ENCODE results near the gene IGSF9B. TPM values are rescaled to one million over a fixed set of nuclear protein-coding genes. Genes with fewer than 3 reads are reported as not detected.

The IGSF9B gene
- total RNA-seq, 4 donors from 2014 or later, result 6.6 to 15.0 (median 9.5) TPM

GRCh38 chr11:133988686-133989410 is 32.1 kb upstream of the IGSF9B start:
- H3K4me3 ChIP-seq, result no peak overlapping the region
- WGBS, result 84% methylated on average over 21 of the region's 22 CpGs
- H3K27ac ChIP-seq, result no peak overlapping the region
- TF ChIP-seq POLR2AphosphoS5 (IDR thresholded peaks at IDR 0.05), result no peak
- peaks cover 30% of the 10 kb centered on the region for H3K27me3 ChIP-seq
- DNase-seq (ENCODE audit: low spot score in 2 of 2), result no peak
- H3K36me3 ChIP-seq, result no peaks in the 10 kb centered on the region
- no peaks in the 10 kb centered on the region for H3K9me3 ChIP-seq
- H3K4me1 ChIP-seq, result no peaks in the 10 kb centered on the region

GRCh38 chr11:133987171-133987570 is 30.4 kb upstream of the IGSF9B start:
- no peak for TF ChIP-seq POLR2A (IDR thresholded peaks at IDR 0.05)
- TF ChIP-seq CTCF (IDR thresholded peaks at IDR 0.05), result no peak
- no peak for TF ChIP-seq POLR2AphosphoS5 (IDR thresholded peaks at IDR 0.05)
- TF ChIP-seq EP300 (IDR thresholded peaks at IDR 0.05), result no peak
- Histone ChIP-seq H3K9me3 (no peaks in the 10 kb centered on the region), H3K36me3 (no peaks in the 10 kb centered on the region), H3K27me3 (peaks cover 34% of the 10 kb centered on the region), H3K27ac (no peak overlapping the region), H3K4me1 (no peaks in the 10 kb centered on the region), H3K4me3 (no peak overlapping the region)
- 93% methylated on average over 8 of the region's 8 CpGs for WGBS
- no peak for DNase-seq (ENCODE audit: low spot score in 2 of 2)

GRCh38 chr11:133985981-133986944 is 29.5 kb upstream of the IGSF9B start:
- H3K36me3 ChIP-seq, result no peaks in the 10 kb centered on the region
- H3K9me3 ChIP-seq, result no peaks in the 10 kb centered on the region
- no peak overlapping the region for H3K27ac ChIP-seq
- TF ChIP-seq POLR2AphosphoS5 (IDR thresholded peaks at IDR 0.05) (no peak), CTCF (IDR thresholded peaks at IDR 0.05) (no peak), POLR2A (IDR thresholded peaks at IDR 0.05) (no peak), EP300 (IDR thresholded peaks at IDR 0.05) (no peak)
- no peaks in the 10 kb centered on the region for H3K4me1 ChIP-seq
- no peak overlapping the region for H3K4me3 ChIP-seq
- no peak for DNase-seq (ENCODE audit: low spot score in 2 of 2)
- peaks cover 36% of the 10 kb centered on the region for H3K27me3 ChIP-seq
- 84% methylated on average over 14 of the region's 15 CpGs for WGBS

- H3K27me3 ChIP-seq, result peaks cover 25% of the 10 kb centered on the region
- no peak for DNase-seq (ENCODE audit: low spot score in 2 of 2)
- H3K4me3 ChIP-seq, result no peak overlapping the region
- no peaks in the 10 kb centered on the region for H3K36me3 ChIP-seq
- no peak overlapping the region for H3K27ac ChIP-seq
- H3K4me1 ChIP-seq, result no peaks in the 10 kb centered on the region
- H3K9me3 ChIP-seq, result no peaks in the 10 kb centered on the region
- TF ChIP-seq POLR2AphosphoS5 (IDR thresholded peaks at IDR 0.05) (no peak), CTCF (IDR thresholded peaks at IDR 0.05) (no peak), POLR2A (IDR thresholded peaks at IDR 0.05) (no peak), EP300 (IDR thresholded peaks at IDR 0.05) (no peak)
- WGBS, result 78% methylated on average over 9 of the region's 9 CpGs
Measured at GRCh38 chr11:133984828-133985227, 28.1 kb upstream of the IGSF9B start.

- H3K4me1 ChIP-seq, result no peaks in the 10 kb centered on the region
- no peaks in the 10 kb centered on the region for H3K36me3 ChIP-seq
- no peak overlapping the region for H3K4me3 ChIP-seq
- no peak for DNase-seq (ENCODE audit: low spot score in 2 of 2)
- H3K9me3 ChIP-seq, result no peaks in the 10 kb centered on the region
- peaks cover 25% of the 10 kb centered on the region for H3K27me3 ChIP-seq
- TF ChIP-seq POLR2AphosphoS5 (IDR thresholded peaks at IDR 0.05) (no peak), CTCF (IDR thresholded peaks at IDR 0.05) (no peak), POLR2A (IDR thresholded peaks at IDR 0.05) (no peak), EP300 (IDR thresholded peaks at IDR 0.05) (no peak)
- H3K27ac ChIP-seq, result no peak overlapping the region
- 80% methylated on average over 24 of the region's 28 CpGs for WGBS
Measured at GRCh38 chr11:133983660-133984316, 27.0 kb upstream of the IGSF9B start.

All from suprapubic skin (tissue), 4 donors.